Hematopoietic multipotent progenitor cell treated with erythropoietin and hydrocortisone succinate and interleukin-3 and kit ligand, for 8 days (in vitro differentiated cells): Measurements from ENCODE around the gene ELP1.
A peak's percentile ranks its signal among the peaks of the same experiment; 100 is the strongest.
"Not testable (repeated sequence)": the region's sequence is repeated elsewhere in the genome, so short reads cannot be mapped to it uniquely, and the experiment has no call there.

Experiments used
- DNase-seq: peaks from one replicate; pipeline ENCODE4 v3.0.0-alpha.2; 2015

Gene ELP1

DNA sequence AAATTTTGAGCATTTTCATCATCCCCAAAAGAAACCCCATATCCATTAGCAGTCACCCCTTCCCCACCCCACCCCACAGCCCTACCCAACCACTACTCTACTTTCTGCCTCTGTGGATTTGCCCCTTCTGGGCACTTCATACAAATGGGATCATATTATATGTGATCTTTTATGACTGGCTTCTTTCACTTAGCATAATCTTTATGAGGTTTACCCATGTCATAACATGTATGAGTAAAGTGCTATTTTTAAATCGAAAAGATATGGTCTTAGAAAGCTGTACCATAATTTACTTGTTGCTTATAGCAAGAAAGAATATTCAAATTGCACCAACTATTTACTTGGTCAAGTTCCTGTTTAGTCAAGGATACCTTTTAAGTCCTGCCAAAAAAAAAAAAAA lies 12.7 kb downstream of the ELP1 start:
- DNase-seq: no peak

DNA sequence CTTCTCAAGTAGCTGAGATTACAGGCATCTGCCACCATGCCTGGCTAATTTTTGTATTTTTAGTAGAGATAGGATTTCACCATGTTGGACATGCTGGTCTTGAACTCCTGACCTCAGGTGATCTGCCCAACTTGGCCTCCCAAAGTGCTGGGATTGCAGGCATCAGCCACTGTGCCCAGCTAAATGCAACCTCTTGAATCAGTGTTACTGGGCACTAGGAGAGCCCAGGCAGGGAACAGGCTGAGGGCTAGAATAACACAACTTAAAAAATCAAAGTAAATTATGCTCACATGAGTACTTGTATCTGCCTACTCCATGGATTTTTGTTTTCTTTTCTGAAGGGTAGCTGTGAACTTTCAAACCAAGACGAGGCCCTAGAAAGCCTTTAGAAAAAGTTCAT lies 13.5 kb downstream of the ELP1 start:
- not testable (repeated sequence) for DNase-seq

DNA sequence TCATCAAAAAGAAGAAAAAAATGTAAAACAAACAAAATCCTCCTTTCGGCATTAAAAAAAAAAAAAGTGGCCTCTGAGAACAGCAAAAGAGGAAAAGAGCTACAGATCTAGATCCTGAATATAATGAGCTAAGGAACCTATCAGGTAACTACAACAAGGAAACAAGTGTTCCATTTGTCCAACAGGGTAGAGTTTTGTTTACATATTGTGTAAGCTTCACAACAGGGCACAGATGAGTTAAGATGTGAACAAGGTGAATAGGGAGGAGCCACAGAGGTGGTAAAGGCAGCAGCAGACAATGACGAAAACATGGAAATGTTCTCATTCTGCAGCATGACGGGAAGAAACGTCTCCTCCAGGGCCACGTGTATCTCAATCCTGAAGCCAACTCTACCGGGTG lies 14.4 kb downstream of the ELP1 start:
- DNase-seq: no peak

DNA sequence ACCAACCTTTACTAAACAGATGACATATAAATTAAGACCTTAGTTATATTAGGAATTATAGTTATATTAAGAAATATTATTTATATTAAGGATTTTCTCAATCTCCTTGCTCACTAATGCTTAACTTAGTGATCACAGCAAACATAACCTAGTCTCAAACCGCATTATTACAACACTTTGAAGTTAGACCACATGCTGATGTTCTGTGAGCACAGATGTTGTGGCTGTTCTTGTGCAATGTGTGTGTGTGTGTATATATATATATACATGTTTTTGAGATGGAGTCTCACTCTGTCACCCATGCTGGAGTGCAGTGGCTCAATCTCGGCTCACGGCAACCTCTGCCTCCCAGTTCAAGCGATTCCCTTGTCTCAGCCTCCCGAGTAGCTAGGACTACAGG lies 20.5 kb downstream of the ELP1 start:
- DNase-seq: no peak

DNA sequence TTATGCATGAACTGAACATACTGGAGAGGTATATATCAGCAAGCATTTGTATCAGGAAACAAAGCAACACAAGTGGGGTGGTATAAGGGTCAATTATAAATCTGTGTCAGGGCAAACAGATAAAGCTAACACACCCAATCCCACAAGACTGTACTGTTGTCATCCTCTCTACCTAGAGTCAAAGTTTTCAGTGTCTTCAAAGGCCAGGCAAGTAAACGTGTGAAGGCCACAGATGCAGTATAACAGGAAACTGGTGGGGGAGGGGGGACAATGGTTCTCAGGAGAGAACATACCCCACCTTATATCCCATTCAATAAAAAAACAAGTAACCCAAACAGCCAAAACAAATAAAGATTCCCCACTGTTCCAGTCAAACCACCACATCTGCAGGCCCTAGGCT lies 22.1 kb downstream of the ELP1 start:
- no peak for DNase-seq

DNA sequence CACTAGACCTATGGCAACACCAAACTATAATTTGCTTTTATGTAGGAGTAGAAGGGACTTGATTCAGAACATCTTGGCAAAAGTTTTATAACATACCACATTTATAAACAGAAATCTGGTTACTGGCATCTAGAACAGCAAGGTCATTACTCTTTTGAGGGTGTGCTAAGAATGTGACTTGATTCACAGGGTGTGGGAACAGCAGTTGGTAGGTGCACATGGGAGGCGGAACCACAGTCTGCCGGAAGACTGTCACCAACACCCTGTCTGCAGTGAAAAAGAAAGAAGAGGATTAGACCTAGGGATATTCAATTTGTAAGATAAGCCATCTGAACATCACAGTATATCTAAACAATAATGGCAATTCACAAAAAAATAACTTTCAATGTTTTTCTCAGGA lies 23.0 kb downstream of the ELP1 start:
- no peak for DNase-seq

DNA sequence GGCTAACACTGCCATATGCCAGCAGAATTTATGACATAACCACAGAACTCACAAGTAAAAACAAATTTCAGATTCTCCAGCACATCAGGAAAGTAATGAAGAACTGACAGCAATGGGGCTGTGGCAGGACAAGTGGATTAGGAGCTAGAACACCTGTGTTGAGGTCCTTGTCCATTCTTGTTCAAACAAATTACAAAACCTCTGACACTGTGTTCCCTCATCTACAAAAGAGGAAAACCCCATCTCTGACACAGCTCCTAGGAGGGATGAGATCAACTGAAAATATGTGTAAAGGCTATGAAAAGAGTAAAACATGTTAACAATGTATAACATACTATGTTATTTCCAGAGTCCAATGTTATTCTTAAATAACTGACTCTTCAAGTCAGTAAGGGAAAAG lies 23.5 kb downstream of the ELP1 start:
- no peak for DNase-seq

DNA sequence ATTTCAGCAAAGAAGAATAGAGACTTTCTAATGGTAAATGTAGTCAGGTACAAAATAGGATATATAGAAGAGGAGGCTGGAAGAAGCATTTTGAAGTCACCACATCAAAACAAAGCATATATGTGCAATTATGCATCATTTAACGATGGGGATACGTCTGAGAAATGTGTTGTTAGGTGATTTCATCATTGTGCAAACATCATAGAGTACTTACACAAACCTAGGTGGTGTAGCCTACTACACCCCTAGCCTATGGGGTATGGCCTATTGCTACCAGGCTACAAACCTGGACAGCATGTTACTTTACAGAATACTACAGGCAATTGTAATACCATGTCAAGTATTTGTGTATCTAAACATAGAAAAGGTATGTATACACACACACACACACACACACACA lies 28.4 kb downstream of the ELP1 start:
- no peak for DNase-seq

DNA sequence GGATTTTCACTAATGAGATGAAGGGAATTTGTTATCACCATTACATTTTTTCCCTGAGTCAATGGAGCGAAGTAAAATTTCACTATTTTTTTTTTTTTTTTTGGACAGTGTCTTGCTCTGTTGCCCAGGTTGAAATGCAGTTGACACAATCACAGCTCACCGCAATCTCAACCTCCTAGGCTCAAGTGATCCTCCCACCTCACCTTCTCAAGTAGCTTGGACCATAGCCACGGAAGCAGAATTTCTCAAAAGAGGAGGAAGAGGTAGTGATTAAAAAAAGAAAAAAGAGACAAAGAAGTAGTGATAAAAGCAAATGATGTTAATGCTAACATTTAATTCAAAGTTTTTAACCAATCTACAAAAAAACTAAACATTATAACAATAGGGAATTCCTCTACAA lies 29.8 kb downstream of the ELP1 start:
- DNase-seq: no peak

DNA sequence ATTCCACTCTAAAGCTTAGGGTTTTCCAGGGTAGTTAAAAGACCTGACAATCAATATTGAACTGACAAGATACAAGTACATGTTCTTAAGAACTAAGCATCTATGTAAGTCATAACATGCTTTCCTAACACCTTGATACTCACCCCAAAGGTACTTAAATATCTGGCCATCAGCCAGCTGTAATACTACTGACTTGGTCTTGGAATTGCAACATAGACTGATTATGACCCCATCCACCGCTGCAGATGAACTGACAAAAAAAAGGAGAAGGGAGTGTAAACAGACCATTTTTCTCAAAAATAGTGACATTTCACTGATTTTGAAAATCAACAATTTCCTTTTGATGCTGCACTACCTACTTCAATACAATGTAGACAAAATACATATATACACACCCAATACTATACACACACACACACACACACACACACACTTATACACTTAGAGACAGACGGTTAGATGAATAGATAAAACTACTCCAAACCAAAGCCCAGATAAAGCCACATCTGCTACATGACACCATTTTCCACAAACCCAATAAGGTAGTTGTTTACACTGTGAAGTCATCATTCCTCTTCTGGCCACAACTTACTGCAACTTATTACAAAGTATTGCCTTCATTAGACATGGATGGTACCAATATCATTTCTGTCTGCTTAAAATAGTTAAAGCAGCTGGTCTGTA lies 30.4 kb downstream of the ELP1 start:
- DNase-seq: no peak

DNA sequence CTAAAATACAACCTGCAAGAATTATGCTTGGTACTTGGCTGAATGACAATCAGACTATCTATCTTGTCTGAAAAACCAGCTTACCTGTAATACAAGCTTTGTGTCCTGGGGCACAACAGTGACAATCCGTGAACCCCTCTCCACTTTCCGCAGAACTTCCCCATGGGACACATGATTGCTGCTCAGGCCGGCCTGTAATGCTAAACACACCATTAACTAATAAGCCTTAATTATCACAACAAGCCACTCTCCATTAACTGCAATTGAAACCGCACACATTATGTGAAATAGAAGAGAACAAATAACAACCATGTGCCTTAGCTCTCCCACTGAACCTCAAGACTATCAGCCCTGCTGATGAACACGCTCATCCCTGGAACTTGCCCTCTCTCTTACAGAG lies 33.7 kb downstream of the ELP1 start:
- no peak for DNase-seq

DNA sequence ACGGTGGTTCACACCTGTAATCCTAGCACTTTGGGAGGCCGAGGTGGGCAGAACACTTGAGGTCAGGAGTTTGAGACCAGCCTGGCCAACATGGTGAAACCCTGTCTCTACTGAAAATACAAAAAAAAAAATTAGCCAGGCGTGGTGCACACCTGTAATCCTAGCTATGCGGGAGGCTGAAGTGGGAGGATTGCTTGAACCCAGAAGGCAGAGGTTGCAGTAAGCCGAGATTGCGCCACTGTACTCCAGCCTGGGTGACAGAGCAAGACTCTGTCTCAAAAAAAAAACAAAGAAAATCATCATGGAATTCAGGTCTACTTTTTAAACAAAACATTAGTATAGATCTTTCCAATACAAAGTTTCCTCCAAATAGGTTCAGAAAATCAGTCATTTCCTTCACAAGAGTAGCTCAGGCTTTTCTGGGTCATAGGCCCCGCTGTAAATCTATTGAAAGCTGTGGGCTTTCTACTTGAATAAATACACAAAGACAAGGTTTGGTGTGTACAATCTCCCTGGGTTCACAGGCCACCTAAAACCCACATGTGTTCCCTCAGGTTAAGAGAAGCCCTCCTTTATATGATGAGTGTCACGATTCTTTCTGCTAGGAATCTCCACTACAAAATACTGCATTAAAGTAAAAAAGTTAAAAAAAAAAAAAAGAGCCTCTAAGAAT lies 34.8 kb downstream of the ELP1 start:
- not testable (repeated sequence) for DNase-seq

DNA sequence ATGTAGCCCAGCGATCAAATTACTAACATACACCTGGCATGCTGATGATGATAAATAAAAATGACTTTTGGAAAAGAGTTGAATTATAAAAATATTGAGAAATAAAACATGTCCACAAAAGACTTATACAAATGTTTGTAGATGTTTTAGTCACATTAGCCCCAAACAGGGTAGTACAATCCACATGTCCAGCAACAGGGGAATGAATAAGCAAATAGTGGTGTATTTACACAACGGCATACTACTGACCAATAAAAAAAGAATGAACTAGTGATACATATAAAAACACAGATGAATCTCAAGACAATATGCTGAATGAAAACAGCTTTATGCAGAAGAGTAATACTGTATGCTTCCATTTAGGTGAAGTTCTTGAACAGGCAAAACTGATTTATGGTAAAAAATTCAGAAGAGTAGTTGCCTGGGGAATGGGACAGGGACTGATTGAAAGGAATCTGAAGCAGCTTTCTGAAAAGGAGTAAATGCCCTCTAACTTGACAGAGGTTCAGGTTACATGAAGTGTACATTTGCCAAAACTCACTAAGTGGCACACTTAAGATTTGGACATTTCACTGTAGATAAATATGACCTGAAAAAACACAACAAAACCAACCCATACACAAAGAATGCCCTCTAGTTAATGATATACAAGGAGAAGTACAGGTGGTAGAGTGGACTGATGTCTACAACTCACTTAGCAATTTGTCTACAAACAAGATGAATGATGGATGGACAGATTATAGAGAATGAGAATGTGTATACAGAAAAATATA lies 36.4 kb downstream of the ELP1 start:
- no peak for DNase-seq

DNA sequence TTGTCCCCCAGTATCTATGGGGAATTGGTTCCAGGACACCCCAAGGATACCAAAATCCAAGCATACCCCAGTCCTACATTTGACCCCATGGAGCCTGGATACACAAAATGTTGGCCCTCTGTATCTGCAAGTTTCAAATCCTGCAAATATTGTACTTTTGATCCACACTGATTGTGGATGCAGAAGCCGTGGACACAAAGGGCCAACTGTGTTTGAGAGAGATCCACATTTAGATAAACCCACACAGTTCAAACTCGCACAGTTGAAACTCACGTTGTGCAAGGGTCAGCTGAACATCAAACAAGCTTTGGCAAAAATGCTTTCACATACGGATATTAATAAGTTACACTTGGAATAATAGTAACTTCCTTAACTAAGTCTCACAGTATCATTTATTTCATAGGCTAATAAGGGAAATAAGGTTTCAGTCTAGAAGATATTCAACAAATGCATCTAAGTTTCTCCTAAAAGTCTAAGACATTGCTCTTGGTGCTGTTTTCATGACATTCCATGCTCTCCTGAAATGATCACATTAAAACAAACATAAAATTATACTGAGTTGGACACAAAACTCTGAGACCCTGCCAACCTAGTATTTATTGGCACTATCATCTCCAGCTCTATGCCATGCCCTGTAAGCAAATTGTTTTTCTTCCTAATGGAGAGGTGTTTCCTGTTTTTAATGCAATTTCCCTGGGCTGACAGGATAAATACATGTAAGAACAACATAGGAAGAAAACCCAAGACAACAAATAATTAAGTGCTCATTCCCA lies 39.5 kb downstream of the ELP1 start:
- no peak for DNase-seq

DNA sequence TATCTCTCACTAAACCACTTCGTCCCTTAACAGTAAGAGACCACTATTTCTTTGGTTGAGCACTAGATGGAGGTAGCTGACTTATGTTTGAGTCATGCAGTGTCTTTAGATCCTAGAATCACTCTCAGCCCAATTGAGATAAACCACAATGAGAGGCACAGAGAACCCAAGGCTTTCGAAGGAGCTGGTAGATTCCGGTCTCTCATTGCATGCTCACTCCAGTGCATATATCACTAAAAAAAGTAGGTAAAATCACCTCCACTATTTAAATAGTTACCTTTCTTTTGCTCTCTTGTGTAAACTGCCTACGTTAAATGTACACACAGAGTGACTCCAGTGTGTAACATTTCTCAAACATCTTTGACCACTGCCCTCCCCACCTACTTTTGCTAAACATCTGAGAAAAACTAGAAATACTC lies 44.3 kb downstream of the ELP1 start:
- peak; percentile 25 for DNase-seq

DNA sequence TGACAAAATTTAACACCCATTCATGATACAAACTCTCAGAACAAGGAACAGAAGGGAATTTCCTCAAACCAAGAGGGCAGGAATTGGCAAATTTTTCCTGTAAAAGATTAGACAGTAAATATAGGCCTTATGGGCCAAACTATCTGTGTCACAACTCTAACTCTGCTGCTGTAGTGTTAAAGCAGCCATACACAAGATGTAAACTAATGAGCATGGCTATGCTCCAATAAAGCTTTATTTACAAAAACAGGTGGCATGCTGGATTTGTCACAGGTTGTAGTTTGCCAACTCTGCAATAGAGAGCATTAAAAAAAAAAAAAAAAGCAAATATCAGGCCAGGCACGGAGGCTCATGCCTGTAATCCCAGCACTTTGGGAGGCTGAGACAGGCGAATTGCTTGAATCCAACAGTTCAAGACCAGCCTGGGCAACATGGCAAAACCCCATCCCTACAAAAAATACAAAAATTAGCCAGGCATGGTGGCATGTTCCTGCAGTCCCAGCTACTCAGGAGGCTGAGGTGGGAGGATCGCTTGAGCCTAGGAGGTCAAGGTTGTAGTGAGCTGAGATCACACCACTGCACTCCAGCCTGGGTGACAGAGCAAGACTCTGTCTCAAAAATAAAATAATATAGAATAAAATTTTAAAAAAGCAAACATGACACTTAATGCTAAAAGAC lies 47.2 kb downstream of the ELP1 start:
- not testable (repeated sequence) for DNase-seq

DNA sequence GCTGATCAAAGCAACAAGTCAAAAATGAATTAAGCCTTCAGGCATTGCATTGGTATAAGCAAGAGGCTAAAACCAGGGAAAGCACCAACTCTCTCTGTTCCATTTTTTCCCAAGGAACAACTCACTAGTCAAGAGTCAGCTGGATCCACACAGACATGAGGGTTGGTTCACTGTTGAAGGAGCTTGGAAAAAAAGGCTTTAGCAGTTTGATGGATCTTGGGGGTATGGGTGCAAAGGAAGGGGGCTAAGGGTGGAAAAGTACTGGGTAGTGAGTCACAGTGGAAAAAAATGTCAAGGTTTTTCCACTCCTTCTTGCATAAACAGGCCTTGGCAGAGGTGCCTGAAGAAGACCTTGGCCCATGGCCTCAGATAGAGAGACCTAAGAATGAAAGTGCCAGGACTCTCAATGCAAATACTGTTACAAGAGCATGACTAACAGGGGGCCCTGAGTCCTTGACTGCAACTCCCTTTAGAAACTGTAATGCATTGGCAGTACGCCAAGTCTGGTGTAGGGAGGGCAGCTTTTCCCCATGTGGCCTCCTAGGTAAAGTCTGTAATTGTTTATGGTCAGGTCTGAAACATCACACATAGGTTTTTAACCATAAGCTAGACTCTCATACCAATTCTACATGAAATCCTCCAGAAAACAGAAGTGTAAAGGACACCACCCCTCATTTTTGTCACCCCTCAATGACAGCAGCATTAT lies 48.1 kb downstream of the ELP1 start:
- peak; percentile 86 for DNase-seq

DNA sequence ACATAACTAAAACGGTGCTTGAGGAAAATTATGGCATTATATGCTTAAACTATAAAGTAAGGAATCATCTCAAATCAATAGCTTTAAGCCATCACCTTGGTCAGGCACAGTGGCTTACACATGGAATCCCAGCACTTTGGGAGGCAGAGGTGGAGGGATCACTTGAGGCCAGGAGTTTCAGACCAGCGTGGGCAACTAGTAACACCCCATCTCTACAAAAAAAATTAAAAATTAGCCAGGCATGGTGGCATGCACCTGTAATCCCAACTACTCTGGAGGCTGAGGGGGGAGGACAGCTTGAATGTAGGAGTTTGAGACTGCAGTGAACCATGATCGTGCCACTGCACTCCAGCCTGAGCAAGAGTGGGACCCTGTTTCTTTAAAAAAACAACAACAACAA lies 49.2 kb downstream of the ELP1 start:
- DNase-seq: no peak

DNA sequence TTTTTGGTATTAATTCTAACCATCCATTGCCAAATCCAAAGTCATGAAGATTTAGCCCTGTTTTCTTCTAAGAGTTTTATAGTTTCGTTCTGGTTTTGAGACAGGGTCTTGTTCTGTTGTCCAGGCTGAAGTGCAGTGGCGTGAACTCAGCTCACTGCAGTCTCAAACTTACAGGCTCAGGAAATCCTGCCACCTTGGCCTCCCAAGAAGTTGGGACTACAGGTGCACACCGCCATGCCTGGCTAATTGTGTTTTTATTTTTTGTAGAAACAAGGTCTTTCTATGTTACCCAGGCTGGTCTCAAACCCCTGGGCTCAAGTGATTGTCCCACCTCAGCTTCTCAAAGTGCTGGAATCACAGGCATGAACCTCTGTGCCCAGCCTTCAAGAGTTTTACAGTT lies 50.8 kb downstream of the ELP1 start:
- DNase-seq: no peak

DNA sequence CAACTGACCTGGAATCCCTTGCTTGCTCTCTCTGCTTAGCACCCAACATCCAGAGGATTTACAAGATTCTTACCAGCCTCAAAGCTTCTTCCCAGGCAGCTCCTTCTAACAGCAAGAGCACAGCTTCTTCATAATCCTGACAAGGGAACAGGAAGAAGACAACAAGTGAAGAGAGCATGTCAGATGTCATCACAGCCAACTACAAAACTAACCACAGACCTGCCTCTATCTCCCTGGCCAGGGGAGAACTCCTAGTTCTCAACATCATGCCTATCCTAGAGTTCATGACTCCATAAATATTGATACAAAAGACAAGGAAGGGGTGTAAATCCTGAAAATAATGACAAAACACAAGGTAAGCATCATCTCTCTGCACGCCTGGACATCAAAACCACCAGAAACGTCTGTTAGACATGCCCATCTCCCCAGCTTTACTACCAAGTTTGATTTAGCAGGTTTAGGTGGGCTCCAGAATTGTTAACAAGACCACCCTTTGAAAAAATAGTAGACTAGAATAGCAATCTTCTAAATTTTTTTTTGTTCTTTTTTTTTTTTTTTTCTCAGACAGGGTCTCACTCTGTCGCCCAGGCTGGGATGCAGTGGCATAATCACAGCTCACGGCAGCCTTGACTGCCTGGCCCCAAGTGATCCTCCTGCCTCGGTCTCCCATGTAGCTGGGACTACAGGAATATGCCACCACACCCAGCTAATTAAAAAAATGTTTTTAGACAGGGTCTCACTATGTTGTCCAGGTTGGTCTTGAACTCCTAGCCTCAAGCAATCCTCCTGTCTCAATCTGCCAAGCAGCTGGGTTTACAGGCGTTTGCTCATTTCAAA lies 51.7 kb downstream of the ELP1 start:
- no peak for DNase-seq

DNA sequence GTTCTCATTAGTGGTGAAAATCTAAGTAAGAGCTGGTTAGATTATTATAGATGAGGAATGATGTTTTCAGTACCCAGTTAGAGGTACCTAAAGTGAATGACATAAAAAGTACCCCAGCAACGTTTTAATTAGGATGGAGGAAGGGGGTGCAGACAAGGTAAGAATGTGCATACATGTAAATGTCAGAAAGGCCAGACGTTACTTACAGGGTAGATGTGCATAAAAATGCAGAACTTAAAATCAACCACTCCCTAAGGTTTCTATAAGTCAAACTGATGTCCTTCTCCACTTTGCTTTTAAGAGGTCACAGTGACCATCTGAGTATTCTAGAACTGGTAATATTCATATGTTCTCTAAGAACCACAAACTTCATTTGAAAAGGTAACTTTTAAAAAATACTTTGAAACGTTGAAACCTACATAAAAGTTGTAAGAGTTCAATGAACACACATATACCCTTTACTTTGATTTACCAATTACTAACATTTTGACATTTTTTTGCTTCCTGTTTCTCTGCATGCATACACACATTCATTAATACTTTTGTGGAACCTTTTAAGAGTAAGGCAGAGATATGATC lies 53.1 kb downstream of the ELP1 start:
- DNase-seq: no peak
